A549 (cell line): ENCODE results near the gene ADD1.

Experiments
- CHD4 ChIP-seq: fragments of 200-600 bp; sonication (generic); IDR thresholded peaks from 2 replicates; pipeline ENCODE4 v1.6.1; 2016; ENCODE audit warnings: antibody characterized with exemption, mild to moderate bottlenecking, borderline replicate concordance
- CTCF ChIP-seq: fragments of >200 bp; sonication (Bioruptor Twin); formaldehyde crosslinking; IDR thresholded peaks from 3 replicates; pipeline ENCODE4 v1.5.1; 2016
- EP300 ChIP-seq, 2 experiments: fragments of >200 bp; sonication (Bioruptor Twin); formaldehyde crosslinking; IDR thresholded peaks; 2 replicates in 1 of 2; 3 replicates in 1 of 2; pipeline ENCODE4 v1.6.1; 2016 to 2017
- KDM1A ChIP-seq: fragments of 200-600 bp; sonication (generic); IDR thresholded peaks from 2 replicates; pipeline ENCODE4 v1.6.1; 2016; ENCODE audit warnings: low read depth, mild to moderate bottlenecking
- POLR2A ChIP-seq: IDR thresholded peaks from 2 replicates; pipeline ENCODE4 v1.6.1; 2012; ENCODE audit warnings: mild to moderate bottlenecking, low read length

- TF ChIP-seq KDM1A (no peak), CTCF (no peak), CHD4 (no peak), POLR2A (no peak), EP300 (IDR thresholded peaks at IDR 0.05) (no peak)
Observed at GRCh38 chr4:2832309-2832980, 11.2 kb upstream of the ADD1 start.
